Stimulated activated CD4-positive, alpha-beta T cell treated with anti-CD3 and anti-CD28 coated beads, Interleukin-2, amount 100 ng/mL, for 48 hours (primary cell): ENCODE data around the gene CLPX.
A peak's percentile ranks its signal among the peaks of the same experiment; 100 is the strongest.
"Not testable (repeated sequence)": the region's sequence is repeated elsewhere in the genome, so short reads cannot be mapped to it uniquely, and the experiment has no call there.

ENCODE experiments used
- DNase-seq, 2 donors: peaks; one replicate each; pipeline ENCODE4 v3.0.0-alpha.2; 2020

Gene CLPX

DNA sequence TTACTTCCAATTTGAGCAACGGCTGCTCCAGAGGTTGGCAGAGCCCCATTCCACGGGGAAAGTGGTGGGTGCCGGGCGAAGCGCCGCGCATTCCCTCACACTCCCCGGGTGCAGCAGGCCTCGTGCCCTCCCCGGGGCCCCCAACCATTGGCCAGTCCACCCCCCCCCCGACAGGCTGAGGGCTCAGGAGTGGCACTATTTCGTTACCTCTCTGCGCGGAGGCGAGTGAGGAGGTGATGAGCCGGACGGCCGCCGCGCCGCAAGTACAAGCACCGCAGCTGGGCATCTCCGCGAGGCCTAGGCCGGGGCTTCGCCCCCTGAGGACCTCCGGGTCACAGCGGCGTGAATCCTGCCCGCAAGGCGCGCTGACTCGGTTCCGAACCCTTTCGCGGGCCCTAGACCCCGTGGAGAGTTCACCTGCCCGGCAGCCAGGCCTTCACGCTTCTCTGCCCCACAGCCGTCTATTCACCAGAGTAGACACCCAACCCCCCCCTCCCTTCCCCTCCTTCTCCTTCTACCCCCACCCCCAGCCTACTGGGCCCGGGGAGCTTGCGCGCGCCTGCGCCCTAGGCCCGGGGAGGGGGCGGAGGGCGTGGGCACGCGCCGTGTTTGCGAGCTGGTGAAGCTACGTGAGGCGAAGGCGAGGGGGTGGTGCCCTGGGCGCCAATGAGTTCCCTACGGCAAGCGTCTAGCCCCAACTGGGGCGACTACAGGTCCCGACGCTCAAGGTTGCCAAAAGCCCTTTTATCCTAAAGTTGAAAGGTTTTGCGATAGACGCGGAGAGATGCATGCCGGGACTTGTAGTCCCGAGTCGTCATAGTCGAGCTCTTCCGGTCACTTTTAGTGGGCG, at the start of gene CLPX:
Gene CLPX, minus strand, starts transcription at position 475 of the 850 bp plus-strand sequence. Its CDS starts 189 bp downstream, at position 286.
- DNase-seq: peak; percentile 77 to 82

- DNase-seq: no peak
These were observed 48.6 kb upstream of the CLPX start for GRCh38 chr15:65233696-65234095.

DNA sequence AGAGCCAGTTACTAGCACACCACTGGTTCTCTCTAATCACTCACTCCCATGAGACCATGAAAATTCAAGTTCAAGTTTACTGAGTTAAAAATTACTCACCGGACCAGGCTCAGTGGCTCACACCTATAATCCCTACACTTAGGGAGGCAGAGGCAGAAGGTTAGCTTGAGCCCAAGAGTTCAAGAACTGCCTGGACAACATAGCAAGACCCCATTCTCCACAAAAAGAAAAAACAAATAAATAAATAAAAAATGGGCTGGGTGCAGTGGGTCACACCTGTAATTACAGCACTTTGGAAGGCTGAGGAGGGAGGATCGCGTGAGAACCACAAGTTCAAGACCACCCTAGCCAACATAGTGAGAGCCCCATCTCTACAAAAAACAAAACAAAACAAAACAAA, 47.4 kb upstream of the CLPX start:
- DNase-seq: no peak

DNA sequence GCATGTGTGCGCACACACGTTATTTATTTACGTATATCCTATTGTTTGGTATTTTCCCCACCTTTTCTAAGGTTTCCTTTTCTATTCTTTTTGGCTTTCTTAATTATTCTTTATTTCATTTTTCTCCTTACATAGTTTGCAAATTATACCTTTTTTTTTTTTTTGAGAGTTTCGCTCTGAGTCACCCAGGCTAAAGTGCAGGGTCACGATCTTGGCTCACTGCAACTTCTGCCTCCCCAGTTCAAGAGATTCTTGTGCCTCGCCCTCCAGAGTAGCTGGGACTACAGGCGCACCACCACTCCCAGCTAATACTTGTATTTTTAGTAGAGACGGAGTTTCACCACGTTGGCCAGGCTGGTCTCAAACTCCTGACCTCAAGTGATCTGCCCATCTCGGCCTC, 46.2 kb upstream of the CLPX start:
- DNase-seq: no peak

DNA sequence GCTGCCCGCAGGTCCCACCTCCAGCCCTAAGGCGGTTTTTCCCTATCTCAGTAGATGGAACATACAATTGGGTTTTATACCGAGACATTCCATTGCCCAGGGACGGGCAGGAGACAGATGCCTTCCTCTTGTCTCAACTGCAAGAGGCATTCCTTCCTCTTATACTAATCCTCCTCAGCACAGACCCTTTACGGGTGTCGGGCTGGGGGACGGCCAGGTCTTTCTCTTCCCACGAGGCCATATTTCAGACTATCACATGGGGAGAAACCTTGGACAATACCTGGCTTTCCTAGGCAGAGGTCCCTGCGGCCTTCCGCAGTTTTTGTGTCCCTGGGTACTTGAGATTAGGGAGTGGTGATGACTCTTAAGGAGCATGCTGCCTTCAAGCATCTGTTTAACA, 41.8 kb upstream of the CLPX start:
- DNase-seq: not testable (repeated sequence)

- no peak for DNase-seq
These were observed 41.1 kb upstream of the CLPX start for GRCh38 chr15:65226221-65226620.

DNA sequence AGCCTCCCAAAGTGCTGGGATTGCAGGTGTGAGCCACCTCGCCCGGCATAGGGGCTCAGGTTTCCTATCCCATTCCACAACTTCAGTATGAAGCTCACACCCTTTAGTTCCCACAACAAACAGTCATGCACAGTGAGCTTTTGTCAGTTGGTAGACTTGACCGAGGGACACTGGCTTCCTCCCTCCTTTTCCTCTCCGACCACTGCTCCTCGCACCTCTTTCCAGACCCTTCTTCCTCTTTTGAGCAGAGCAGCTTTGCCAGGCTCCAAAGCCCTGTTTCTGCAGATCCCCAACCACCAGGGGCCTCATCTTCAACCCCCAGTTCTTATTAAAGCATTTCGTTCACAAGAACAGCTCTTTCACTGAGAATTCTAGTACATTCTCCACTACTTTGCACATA, 38.9 kb upstream of the CLPX start:
- DNase-seq: no peak

- DNase-seq: no peak
These were observed 37.7 kb upstream of the CLPX start for GRCh38 chr15:65222891-65223290.

DNA sequence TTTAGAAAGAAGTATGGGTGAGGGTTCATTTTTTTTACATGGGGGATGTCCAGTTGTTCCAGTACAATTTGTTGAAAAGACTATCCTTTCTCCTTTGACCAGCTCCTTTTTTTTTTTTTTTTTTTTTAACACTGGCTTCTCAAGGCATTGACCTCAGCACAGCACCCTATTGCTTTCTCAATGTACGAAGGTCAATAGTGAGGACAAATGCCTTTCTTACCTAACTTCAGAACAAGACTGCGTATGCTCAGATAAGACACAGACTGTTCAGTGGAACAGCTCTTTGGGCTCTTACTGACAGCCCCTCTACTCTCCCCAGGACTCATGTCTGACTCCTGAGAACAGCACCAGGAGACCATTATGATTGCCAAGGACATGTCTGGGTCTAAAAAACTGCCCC, 36.6 kb upstream of the CLPX start:
- DNase-seq: no peak

DNA sequence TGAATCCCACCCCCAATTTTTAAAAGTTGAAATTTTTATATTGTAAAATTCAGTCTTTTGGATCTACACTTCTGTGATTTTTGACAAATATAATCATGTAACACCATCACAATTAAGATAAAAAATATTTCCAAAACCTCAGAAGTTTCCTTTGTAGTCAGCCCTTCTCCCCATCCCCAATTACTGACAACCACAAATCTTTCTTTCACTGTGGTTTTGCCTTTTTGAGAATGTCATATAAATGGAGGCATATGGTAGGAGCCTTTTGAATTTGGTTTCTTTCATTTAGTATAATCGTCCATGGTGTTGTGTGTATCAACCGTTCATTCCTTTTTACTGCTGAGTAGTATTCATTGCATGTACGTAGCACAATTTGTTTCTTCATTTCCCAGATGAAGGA, 34.0 kb upstream of the CLPX start:
- DNase-seq: no peak

DNA sequence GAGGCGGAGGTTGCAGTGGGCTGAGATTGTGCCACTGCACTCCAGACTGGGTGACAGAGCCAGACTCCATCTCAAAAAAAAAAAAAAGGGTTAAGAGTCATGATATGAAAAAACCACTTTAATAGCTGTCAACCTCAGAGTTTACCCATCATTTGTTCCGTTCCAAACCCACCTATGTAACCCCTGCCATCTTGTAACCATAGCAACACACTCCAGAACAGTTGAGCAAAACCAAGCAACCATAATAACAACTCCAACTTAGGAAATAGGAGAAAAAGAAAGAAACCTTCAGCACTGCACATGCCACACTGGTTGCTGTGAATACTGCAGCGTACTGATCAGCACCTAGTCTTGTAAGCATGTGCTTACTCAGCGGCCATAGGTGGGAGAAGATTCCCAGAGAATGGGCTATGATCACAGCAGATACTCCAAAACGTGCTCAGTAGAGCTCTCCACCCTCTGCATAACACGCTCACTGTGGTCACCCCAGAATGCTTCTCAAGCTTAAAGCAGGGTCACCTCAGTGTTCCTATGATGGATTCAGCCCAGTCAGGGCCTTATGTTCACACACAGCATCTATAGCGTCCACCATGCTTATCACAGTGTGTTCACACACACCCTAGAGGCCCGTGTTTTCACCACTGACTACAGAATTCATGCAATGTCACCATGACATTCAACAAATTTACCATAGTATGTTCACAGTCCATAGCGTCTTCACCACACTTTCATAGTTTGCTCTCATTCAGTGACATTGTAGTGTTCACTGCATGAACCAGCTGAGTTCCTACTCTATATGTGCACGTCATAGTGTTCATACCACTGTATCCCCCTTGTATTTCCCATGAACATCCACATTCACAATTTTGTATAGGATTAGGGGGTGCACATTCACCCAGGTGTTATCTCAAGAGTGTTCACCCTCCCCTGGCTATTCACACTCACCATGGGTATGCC, 32.7 kb upstream of the CLPX start:
- DNase-seq: no peak

DNA sequence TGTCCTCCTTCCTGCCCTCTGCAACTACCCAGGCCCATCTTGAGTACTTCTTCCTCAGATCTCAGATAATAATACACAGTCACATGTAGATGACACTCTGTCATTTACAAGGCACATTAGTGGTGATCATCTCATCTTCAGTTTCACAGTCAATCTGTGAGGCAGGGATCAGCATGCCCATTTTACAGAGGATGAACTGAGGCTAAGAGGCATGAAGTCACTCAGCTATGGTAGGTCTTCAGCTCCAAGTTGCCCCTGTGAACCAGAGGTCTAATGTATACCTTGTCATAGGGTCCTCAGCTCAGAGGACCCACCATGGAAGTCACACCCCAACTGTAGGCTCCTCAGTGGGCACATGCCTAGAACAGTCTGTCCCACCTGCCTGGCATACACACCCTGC, 30.4 kb upstream of the CLPX start:
- DNase-seq: no peak

DNA sequence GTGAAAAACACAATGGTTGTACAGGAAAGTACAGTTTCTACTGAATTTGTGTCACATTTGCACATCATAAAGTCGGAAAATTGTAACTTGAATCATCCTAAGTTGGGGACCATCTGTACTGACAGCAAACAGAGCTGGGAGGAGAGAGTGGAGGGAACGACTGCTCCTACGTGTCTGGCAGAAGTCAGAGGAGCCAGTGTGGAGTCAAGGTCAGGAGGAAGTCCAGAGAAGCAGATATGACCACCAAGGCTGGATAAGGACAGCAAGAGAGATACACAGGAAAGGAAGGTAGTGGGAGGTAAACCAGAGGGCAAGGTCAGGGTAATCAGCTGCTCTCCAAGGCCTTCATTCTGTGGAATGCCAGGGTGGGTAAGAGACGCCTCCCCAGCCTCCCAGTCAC, 28.9 kb upstream of the CLPX start:
- DNase-seq: no peak

DNA sequence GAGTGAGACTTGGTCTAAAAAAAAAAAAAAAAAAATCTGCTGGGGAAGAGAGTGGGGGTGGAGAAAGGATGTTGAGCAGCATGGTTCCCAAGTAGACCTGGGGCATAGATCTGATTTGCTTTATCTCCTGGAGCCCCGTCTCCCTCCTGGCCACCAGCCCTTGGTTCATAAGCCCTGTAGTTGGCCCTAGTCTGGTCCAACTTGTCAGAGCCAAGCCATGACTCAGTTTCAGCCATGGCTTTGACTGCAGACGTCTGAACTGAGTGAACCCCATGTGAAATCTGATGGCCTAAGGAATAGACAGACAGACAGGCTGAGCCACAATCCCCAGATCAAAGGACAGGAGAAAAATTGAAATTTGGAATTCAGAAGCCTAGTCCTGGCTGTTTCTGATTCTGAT, 28.1 kb upstream of the CLPX start:
- DNase-seq: no peak

- peak; percentile 33 to 42 for DNase-seq
These were observed 27.0 kb upstream of the CLPX start for GRCh38 chr15:65212097-65212496.

- no peak for DNase-seq
These were observed 26.4 kb upstream of the CLPX start for GRCh38 chr15:65211482-65211982.

DNA sequence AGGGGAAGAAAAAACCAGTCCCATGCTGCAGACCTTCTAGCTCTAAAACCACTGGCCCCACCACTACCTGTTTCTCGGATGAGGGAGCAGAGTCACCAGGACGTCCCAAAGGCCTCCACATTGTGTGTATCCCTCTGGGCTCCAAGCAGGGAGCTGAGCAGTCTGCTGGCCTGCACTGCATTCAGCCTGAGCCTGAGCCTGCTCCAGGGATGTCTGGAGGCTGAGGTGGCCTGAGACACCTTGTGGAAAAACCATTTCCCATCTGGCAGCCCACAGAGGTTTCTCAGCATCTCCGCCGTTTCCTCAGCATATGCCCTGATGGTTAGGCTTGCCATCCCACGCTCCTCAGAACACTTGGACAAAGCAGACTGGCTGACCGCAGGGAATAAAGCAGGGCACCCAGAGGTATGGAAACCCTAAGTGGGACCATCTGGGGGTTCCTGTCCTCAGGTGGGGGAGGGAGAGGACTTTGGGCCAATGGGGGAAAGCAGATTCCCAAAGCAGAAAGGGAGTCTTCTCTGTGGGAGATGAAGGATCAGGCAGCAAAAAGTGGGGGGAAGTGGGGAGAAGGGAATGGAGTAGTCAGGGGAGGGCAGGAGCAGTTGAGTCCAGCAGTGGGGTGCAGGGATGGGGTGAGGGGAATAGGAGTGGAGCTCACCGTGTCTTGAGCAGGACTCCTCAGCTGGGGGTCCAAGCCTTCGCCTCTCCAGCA, 25.8 kb upstream of the CLPX start, which contains the start of gene CILP:
Gene CILP, minus strand, starts transcription at position 704 of the 712 bp plus-strand sequence. CDS start 1,718 bp downstream, outside the sequence.
- DNase-seq: no peak

DNA sequence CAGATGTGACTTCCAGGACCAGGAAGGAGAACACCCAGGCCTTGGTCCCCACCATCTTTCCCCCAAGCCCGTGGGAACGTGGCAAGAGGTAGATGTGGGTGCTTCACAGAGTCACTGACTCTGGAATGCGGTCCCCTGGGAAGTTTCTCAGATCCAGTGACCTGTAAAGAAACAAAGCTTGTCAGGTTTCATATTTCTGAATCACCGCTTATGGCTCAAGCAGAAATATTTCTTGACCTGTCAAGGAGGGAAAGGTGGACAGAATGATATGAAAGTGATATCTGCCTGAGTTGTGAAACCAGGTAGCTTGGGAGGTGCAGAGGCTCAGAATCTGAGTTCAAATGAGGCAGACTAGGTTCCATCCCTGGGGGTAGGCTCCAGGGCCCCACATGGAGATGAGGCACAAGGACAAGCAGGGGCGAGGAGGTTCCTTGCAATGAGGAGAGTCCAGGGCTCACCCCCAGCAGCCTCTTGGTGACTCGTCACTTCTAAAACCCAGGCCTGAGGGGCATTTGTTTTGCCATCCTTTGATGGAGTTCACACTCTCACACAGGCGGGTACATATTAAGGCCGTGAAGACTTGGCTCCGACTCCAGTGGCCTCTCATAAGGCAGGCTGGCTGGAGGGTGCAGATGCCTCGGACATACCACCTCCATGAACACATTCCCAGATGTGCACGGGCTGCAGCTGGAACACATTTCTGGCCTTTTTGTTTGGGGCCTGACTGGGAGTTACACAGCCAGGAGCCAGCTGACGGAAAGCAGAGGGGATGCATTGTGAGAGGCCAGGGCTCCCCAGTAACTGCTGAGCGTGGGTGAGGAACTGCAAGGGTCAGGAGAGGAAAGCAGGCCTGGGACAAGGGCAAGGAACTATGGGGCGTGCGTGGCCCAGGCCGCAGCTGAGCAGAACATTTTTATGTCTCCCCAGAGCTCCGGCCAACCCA, 24.8 kb upstream of the CLPX start:
- DNase-seq: no peak

- no peak for DNase-seq
These were observed 23.5 kb upstream of the CLPX start for GRCh38 chr15:65208647-65209046.

DNA sequence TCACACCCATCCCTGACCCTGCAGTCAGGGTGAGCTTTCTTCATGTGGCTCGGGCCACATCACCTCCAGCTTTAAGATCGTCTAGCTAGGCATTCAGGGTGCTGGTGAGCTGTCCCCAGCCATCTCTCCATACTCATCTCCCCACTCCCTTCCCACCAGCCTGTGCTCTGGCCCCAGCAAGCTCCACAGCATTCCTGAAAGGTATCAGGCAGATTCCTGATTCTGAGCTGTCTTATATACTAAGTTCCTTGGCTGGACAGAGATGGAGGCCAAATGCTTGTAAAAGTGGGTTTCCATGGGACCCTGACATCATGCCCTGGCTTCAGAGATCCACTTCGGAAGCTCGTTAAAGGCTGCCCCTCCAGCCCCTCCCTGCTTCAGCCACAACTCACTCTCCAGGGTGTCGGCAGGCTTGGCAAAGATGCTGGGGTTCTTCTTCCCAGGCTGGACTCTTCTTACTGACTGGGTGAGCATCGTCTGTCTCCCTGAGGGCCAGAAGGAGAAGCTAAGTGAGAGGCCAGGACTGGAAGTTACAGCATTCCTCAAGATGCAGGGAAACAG, 22.2 kb upstream of the CLPX start:
- DNase-seq: no peak

GRCh38 chr15:65206750-65207149, 21.6 kb upstream of the CLPX start:
- no peak for DNase-seq
